ENCODE measurements around the gene DOK4. TPM values are rescaled to one million over a fixed set of nuclear protein-coding genes. Genes with fewer than 3 reads are reported as not detected.

Gene DOK4
- total and polyA plus RNA-seq, 2 donors (not counting 3 experiments of a cell fraction or from before 2014, with no cell fraction given), result 22.3 to 23.4 TPM

DNA sequence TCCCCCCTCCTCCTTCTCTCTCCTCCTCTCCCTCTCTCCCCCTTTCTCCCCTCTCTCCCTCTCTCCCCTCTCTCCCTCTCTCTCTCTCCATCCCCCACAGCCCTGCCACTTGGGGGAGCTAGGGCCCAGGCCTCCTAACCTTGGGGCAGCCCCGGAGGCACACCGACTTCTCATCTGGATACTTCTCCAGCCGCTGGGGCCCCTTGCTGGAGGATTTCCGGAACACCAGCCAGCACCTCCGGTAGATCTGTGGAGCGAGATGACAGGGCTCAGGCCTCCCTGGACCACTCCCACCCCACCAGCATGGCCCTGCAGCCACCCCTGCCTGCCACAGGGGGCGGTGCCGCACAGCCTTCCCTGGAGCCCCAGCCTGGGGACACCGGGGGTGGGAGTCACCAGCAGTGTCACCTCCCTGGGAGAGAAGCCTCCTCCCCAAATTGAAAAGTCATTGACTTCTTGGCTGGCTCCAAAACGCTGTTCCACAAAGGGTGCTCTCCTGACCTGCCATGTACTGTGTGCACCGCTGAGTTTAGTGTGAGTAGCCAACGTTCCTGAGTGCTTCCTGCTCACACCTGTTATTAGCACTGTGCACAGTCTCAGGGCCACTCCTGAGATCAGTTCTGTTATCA, 10.5 kb downstream of the DOK4 start:
- TF ChIP-seq, protein P1, sequence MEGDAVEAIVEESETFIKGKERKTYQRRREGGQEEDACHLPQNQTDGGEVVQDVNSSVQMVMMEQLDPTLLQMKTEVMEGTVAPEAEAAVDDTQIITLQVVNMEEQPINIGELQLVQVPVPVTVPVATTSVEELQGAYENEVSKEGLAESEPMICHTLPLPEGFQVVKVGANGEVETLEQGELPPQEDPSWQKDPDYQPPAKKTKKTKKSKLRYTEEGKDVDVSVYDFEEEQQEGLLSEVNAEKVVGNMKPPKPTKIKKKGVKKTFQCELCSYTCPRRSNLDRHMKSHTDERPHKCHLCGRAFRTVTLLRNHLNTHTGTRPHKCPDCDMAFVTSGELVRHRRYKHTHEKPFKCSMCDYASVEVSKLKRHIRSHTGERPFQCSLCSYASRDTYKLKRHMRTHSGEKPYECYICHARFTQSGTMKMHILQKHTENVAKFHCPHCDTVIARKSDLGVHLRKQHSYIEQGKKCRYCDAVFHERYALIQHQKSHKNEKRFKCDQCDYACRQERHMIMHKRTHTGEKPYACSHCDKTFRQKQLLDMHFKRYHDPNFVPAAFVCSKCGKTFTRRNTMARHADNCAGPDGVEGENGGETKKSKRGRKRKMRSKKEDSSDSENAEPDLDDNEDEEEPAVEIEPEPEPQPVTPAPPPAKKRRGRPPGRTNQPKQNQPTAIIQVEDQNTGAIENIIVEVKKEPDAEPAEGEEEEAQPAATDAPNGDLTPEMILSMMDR (IDR thresholded peaks at IDR 0.05; ENCODE audit: extremely low read depth in 1 of 2, insufficient read depth in 1 of 2, low read depth in 1 of 2, low read length in 2 of 2), result peak; percentile 79 to 84
- TF ChIP-seq GATA2 (IDR thresholded peaks at IDR 0.05; ENCODE audit: insufficient read depth, insufficient read length, low read depth, low read length) (no peak), POLR2AphosphoS5 (IDR thresholded peaks at IDR 0.05; ENCODE audit: insufficient read depth, low read depth, low read length) (peak; percentile 37)
- no peaks in the 10 kb centered on the region for H4K20me1 ChIP-seq (replicated peaks; ENCODE audit: control insufficient read depth, extremely low read depth, insufficient read depth, low read length)
- no TSS peak for BruUV-seq (replicated peaks)
- ChIA-PET POLR2A (interaction anchor here (0.6 to 0.7 kb wide), 2 partner anchors 8 to 564 kb away, joined by 3 to 8 read pairs; no protein-coding TSS in a partner anchor), CTCF (interaction anchor here (0.6 to 4.8 kb wide), 7 partner anchors 12 to 122 kb away, joined by 3 to 25 read pairs (median 4); partner anchors contain the start of genes CCDC102A, CIAPIN1 and POLR2C)
- H3K9me1 ChIP-seq (replicated peaks; ENCODE audit: control insufficient read depth, extremely low read depth, insufficient read depth, low read length), result no peaks in the 10 kb centered on the region
- H3K9me3 ChIP-seq (replicated peaks; ENCODE audit: control insufficient read depth, insufficient read depth, low read length), result no peaks in the 10 kb centered on the region
- no peak overlapping the region for H3K9ac ChIP-seq (replicated peaks; ENCODE audit: extremely low read depth, insufficient read depth, low read length)
- dilution Hi-C loops (cut with MboI; ENCODE audit: extremely low pct_ligation_motif_present, low sequenced_read_pairs) (no loop called here), intact Hi-C loops (cut with micrococcal nuclease) (loop anchor here (1.0 to 10.0 kb wide), 2 partner anchors 43 to 169 kb away; no protein-coding TSS in a partner anchor)
- H3K4me2 ChIP-seq (ENCODE audit: insufficient read depth, low read length), result no peak overlapping the region
- H2AFZ ChIP-seq (ENCODE audit: low read depth, low read length), result no peak overlapping the region
- H3K4me3 ChIP-seq (replicated peaks in 1 of 3; ENCODE audit: insufficient read depth in 1 of 3, low read depth in 1 of 3, low read length in 3 of 3), result no peak overlapping the region
- no peak overlapping the region for H3K27ac ChIP-seq (ENCODE audit: insufficient read depth, low read depth, low read length)
- peak; percentile 56 for DNase-seq (ENCODE audit: low read depth, low spot score)
- peak; percentile 90 for FAIRE-seq
- peaks cover 0 to 29% of the 10 kb centered on the region in 2 experiments for H3K36me3 ChIP-seq (ENCODE audit: control insufficient read depth in 2 of 2, extremely low read depth in 1 of 2, insufficient read depth in 2 of 2, low read length in 2 of 2)
- peaks cover 28% of the 10 kb centered on the region for H3K4me1 ChIP-seq (ENCODE audit: control insufficient read depth, extremely low read depth, insufficient read depth, low read length)
- peaks cover 15% of the 10 kb centered on the region for H3K79me2 ChIP-seq (ENCODE audit: control insufficient read depth, insufficient read depth, low read length)
- no peaks in the 10 kb centered on the region for H3K27me3 ChIP-seq (ENCODE audit: control insufficient read depth in 2 of 2, insufficient read depth in 2 of 2, low read length in 2 of 2)

Measured in endothelial cell of umbilical vein (primary cell).